Keratinocyte (primary cell): ENCODE results near the gene ASAP3. TPM values are rescaled to one million over a fixed set of nuclear protein-coding genes. Genes with fewer than 3 reads are reported as not detected.

Experiments
- DNase-seq: peaks from one replicate; pipeline ENCODE4 v3.0.0-alpha.2; 2011; ENCODE audit warnings: low read depth, missing footprints, low spot score
- FAIRE-seq: peaks from 2 replicates; lab custom pipeline; 2011; peaks lifted over from hg19 to GRCh38; lab: Jason Lieb, UNC
- H2AFZ ChIP-seq: 2 replicates; pipeline ENCODE4 v1.6.0; 2012; ENCODE audit warnings: low read length, control low read depth, inconsistent platforms; ENCODE audit not compliant: control insufficient read depth
- H3K27ac ChIP-seq: 2 replicates; pipeline ENCODE4 v1.5.1; 2011; ENCODE audit warnings: low read length; ENCODE audit not compliant: control insufficient read depth, insufficient read depth
- H3K27me3 ChIP-seq: 3 replicates; pipeline ENCODE4 v1.6.0; 2011; ENCODE audit warnings: low read length; ENCODE audit not compliant: control insufficient read depth, insufficient read depth; ENCODE audit errors: extremely low read depth
- H3K36me3 ChIP-seq, 2 experiments: 2 replicates in 1 of 2; 3 replicates in 1 of 2; pipeline ENCODE4 v1.5.1; 2011; ENCODE audit warnings: low read length in 2 of 2, mild to moderate bottlenecking in 1 of 2; ENCODE audit not compliant: control insufficient read depth in 2 of 2, insufficient read depth in 2 of 2; ENCODE audit errors: extremely low read depth in 1 of 2
- H3K4me1 ChIP-seq: 3 replicates; pipeline ENCODE4 v1.5.1; 2011; ENCODE audit warnings: low read length; ENCODE audit not compliant: control insufficient read depth, insufficient read depth; ENCODE audit errors: extremely low read depth
- H3K4me2 ChIP-seq: 3 replicates; pipeline ENCODE4 v1.6.0; 2011; ENCODE audit warnings: low read depth, low read length; ENCODE audit not compliant: control insufficient read depth, insufficient read depth; ENCODE audit errors: extremely low read depth
- H3K4me3 ChIP-seq, 3 experiments: fragments of 200-600 bp in 1 of 3; sonication (generic) in 1 of 3; 2 replicates in 2 of 3; 3 replicates in 1 of 3; pipeline ENCODE4 v1.5.1; 2011 to 2016; ENCODE audit warnings: low read length in 3 of 3, mild to moderate bottlenecking in 3 of 3, control low read depth in 2 of 3, inconsistent platforms in 1 of 3, low read depth in 1 of 3, mixed read lengths in 1 of 3, mixed run types in 1 of 3, moderate library complexity in 1 of 3; ENCODE audit not compliant: control insufficient read depth in 2 of 3, insufficient read depth in 2 of 3; ENCODE audit errors: extremely low read depth in 1 of 3
- H3K79me2 ChIP-seq: 2 replicates; pipeline ENCODE4 v1.6.0; 2012; ENCODE audit warnings: low read length; ENCODE audit not compliant: control insufficient read depth, insufficient read depth
- H3K9ac ChIP-seq: 3 replicates; pipeline ENCODE4 v1.6.0; 2011; ENCODE audit warnings: low read length; ENCODE audit not compliant: control insufficient read depth, insufficient read depth; ENCODE audit errors: extremely low read depth
- H3K9me1 ChIP-seq: 3 replicates; pipeline ENCODE4 v1.6.0; 2011; ENCODE audit warnings: low read length; ENCODE audit not compliant: control insufficient read depth, insufficient read depth; ENCODE audit errors: extremely low read depth
- H3K9me3 ChIP-seq: 2 replicates; pipeline ENCODE4 v1.5.1; 2012; ENCODE audit warnings: low read depth, low read length; ENCODE audit not compliant: control insufficient read depth
- H4K20me1 ChIP-seq: 3 replicates; pipeline ENCODE4 v1.6.0; 2011; ENCODE audit warnings: low read length; ENCODE audit not compliant: control insufficient read depth, insufficient read depth; ENCODE audit errors: extremely low read depth
- CTCF ChIP-seq, 3 experiments: IDR thresholded peaks in 1 of 3; conservative IDR thresholded peaks in 1 of 3; optimal IDR thresholded peaks in 1 of 3; 2 replicates in 2 of 3; 3 replicates in 1 of 3; pipeline versions ENCODE3 to v1.5.1; 2011; ENCODE audit warnings: low read length in 3 of 3, mild to moderate bottlenecking in 3 of 3, moderate library complexity in 2 of 3, control low read depth in 1 of 3, inconsistent platforms in 1 of 3; ENCODE audit not compliant: insufficient read depth in 2 of 3; ENCODE audit errors: extremely low read depth in 1 of 3
- EZH2 ChIP-seq: IDR thresholded peaks from one replicate; pipeline ENCODE4 v1.6.1; 2012; ENCODE audit warnings: inconsistent platforms, mild to moderate bottlenecking, low read length, moderate library complexity
- dilution Hi-C: fragments of 300-500 bp; cut with MboI; formaldehyde crosslinking; loops from one replicate; pipeline ENCODE4 v1.7.0; 2020; ENCODE audit warnings: low sequenced_read_pairs; ENCODE audit not compliant: extremely low pct_ligation_motif_present
- polyA plus RNA-seq, 5 experiments: library from polyadenylated mRNA; depleted of rRNA in 3 of 5; stranded (reverse) in 3 of 5; stranded (forward) in 1 of 5; unstranded in 1 of 5; fragments of >200 nt; gene quantifications; 1 replicate in 1 of 5; 2 replicates in 3 of 5; 3 replicates in 1 of 5; pipeline versions ENCODE4 v1.2.1 to v1.2.3, GENCODE V29; 2011 to 2012; ENCODE audit warnings: missing spikeins in 2 of 5, low read depth in 1 of 5, low replicate concordance in 1 of 5

ASAP3 gene
- polyA plus RNA-seq, 1 donor (not counting 4 experiments of a cell fraction or from before 2014, with no cell fraction given), result 11.4 TPM

DNA sequence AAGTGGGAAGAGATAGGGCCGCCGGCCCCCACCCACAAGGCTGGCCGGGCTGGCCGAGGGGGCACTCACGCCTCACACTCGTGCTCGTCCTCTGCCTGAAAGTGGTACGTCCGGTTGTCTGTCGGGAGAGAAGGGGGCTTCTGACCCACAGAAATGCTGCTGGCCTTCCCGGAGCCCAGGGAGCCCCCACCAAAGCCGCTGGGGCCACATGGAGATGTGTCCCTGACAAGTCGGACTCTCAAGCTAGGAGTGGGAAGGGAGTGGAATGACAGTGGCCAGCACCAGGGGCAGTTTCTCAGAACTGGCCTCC is 46.7 kb downstream of the ASAP3 start:
- no peak for DNase-seq
- no peaks in the 10 kb centered on the region for H3K9me3 ChIP-seq
- dilution Hi-C loops, result no loop called here
- peaks cover 0 to 25% of the 10 kb centered on the region in 2 experiments for H3K36me3 ChIP-seq
- no peaks in the 10 kb centered on the region for H4K20me1 ChIP-seq
- no peak for FAIRE-seq
- no peaks in the 10 kb centered on the region for H3K79me2 ChIP-seq
- no peak overlapping the region for H2AFZ ChIP-seq
- H3K4me3 ChIP-seq, result no peak overlapping the region
- TF ChIP-seq EZH2 (no peak), CTCF (optimal IDR thresholded peaks at IDR 0.05 in 1 of 3, IDR thresholded peaks at IDR 0.05 in 1 of 3, conservative IDR thresholded peaks at IDR 0.05 in 1 of 3; ENCODE audit: extremely low read depth in 1 of 3, insufficient read depth in 2 of 3, low read length in 3 of 3) (no peak)
- no peak overlapping the region for H3K9ac ChIP-seq
- H3K9me1 ChIP-seq, result no peaks in the 10 kb centered on the region
- H3K27ac ChIP-seq, result no peak overlapping the region
- no peak overlapping the region for H3K4me2 ChIP-seq
- H3K4me1 ChIP-seq, result no peaks in the 10 kb centered on the region
- no peaks in the 10 kb centered on the region for H3K27me3 ChIP-seq

GRCh38 chr1:23436520-23437354 is 47.2 kb downstream of the ASAP3 start:
- H3K27me3 ChIP-seq, result no peaks in the 10 kb centered on the region
- TF ChIP-seq CTCF (optimal IDR thresholded peaks at IDR 0.05 in 1 of 3, IDR thresholded peaks at IDR 0.05 in 1 of 3, conservative IDR thresholded peaks at IDR 0.05 in 1 of 3; ENCODE audit: extremely low read depth in 1 of 3, insufficient read depth in 2 of 3, low read length in 3 of 3) (no peak), EZH2 (no peak)
- H2AFZ ChIP-seq, result no peak overlapping the region
- H3K9me1 ChIP-seq, result no peaks in the 10 kb centered on the region
- no peaks in the 10 kb centered on the region for H3K79me2 ChIP-seq
- H3K9ac ChIP-seq, result no peak overlapping the region
- no peak for FAIRE-seq
- H3K9me3 ChIP-seq, result no peaks in the 10 kb centered on the region
- no peak overlapping the region for H3K4me2 ChIP-seq
- no peak overlapping the region for H3K27ac ChIP-seq
- peaks cover 0 to 25% of the 10 kb centered on the region in 2 experiments for H3K36me3 ChIP-seq
- H3K4me1 ChIP-seq, result no peaks in the 10 kb centered on the region
- dilution Hi-C loops, result no loop called here
- H4K20me1 ChIP-seq, result no peaks in the 10 kb centered on the region
- DNase-seq, result no peak
- no peak overlapping the region for H3K4me3 ChIP-seq
